NCI-H2029 treated with DMSO at 0.1 percent for 48 hours (cell line): Measurements from ENCODE around the gene PPP6C.
"Not testable (repeated sequence)": the region's sequence is repeated elsewhere in the genome, so short reads cannot be mapped to it uniquely, and the experiment has no call there.

Source experiments
- DNase-seq: peaks from one replicate; lab custom pipeline; 2025; lab: John Stamatoyannopoulos, UW

The PPP6C gene

GRCh38 chr9:125189361-125190289 lies at the start of gene PPP6C:
Gene PPP6C, minus strand, starts transcription at chr9:125189803. Its CDS starts 85 bp downstream, at chr9:125189718.
- DNase-seq = peak; percentile 55

GRCh38 chr9:125238915-125239446 lies 49.4 kb upstream of the PPP6C start:
- DNase-seq = no peak

- DNase-seq = no peak
Measured at GRCh38 chr9:125238127-125238914, 48.7 kb upstream of the PPP6C start.

GRCh38 chr9:125236520-125237159 lies 47.0 kb upstream of the PPP6C start:
- DNase-seq = not testable (repeated sequence)

GRCh38 chr9:125235804-125236519 lies 46.4 kb upstream of the PPP6C start:
- no peak for DNase-seq

- DNase-seq = not testable (repeated sequence)
Measured at GRCh38 chr9:125234099-125234498, 44.5 kb upstream of the PPP6C start.

- no peak for DNase-seq
Measured at GRCh38 chr9:125233678-125234077, 44.1 kb upstream of the PPP6C start.

GRCh38 chr9:125227761-125228160 lies 38.2 kb upstream of the PPP6C start:
- DNase-seq = no peak

- not testable (repeated sequence) for DNase-seq
Measured at GRCh38 chr9:125224858-125225257, 35.3 kb upstream of the PPP6C start.

- DNase-seq = no peak
Measured at GRCh38 chr9:125218621-125219020, 29.0 kb upstream of the PPP6C start.

GRCh38 chr9:125214186-125214585 lies 24.6 kb upstream of the PPP6C start:
- no peak for DNase-seq

GRCh38 chr9:125204477-125204876 lies 14.9 kb upstream of the PPP6C start:
- DNase-seq = no peak

GRCh38 chr9:125202846-125203618 lies 13.4 kb upstream of the PPP6C start:
- DNase-seq = no peak

- peak; percentile 64 for DNase-seq
Measured at GRCh38 chr9:125200216-125201047, 10.8 kb upstream of the PPP6C start, which contains the start of gene RABEPK. Gene RABEPK, plus strand, starts transcription at chr9:125200542. Its CDS starts 2,472 bp downstream, at chr9:125203014.

GRCh38 chr9:125195591-125195990 lies 6.0 kb upstream of the PPP6C start:
- not testable (repeated sequence) for DNase-seq

GRCh38 chr9:125194466-125194865 lies 4.9 kb upstream of the PPP6C start:
- DNase-seq = not testable (repeated sequence)

- DNase-seq = no peak
Measured at GRCh38 chr9:125190361-125190801, 778 bp upstream of the PPP6C start.

GRCh38 chr9:125189011-125189360 lies 617 bp downstream of the PPP6C start:
- DNase-seq = no peak

- DNase-seq = no peak
Measured at GRCh38 chr9:125183561-125183960, 6.0 kb downstream of the PPP6C start.

- DNase-seq = no peak
Measured at GRCh38 chr9:125183054-125183453, 6.5 kb downstream of the PPP6C start.
